Spleen (tissue), 7 donors: ENCODE data around the gene UQCC3.

Experiments
- CTCF ChIP-seq, 11 experiments: fragments of 200-600 bp in 7 of 11; fragments of 450-650 bp in 4 of 11; sonication (generic) in 4 of 11; IDR thresholded peaks in 8 of 11; conservative IDR thresholded peaks in 3 of 11; 1 replicate in 7 of 11; 2 replicates in 4 of 11; pipeline versions ENCODE4 v1.4.0 to v1.8.0; 2016 to 2021; ENCODE audit warnings: antibody characterized with exemption in 11 of 11, inconsistent platforms in 4 of 11, mild to moderate bottlenecking in 1 of 11
- POLR2A ChIP-seq, 3 donors: fragments of 450-650 bp; IDR thresholded peaks; one replicate each; pipeline ENCODE4 v1.5.1; 2017; ENCODE audit warnings: antibody characterized with exemption in 3 of 3, mild to moderate bottlenecking in 1 of 3
- POLR2AphosphoS5 ChIP-seq, 3 donors: sonication (generic); formaldehyde crosslinking; IDR thresholded peaks; one replicate each; pipeline ENCODE4 v1.5.1; 2017; ENCODE audit warnings: antibody characterized with exemption in 3 of 3
- donor health status: DM: no; HTN: no; CAD: no; lungs with moderate emphysema.
- donor health status: DM: no; HTN: no; CAD: no.
- donor health status: DM: no; HTN: no; CAD: no.

- TF ChIP-seq CTCF (IDR thresholded peaks at IDR 0.05 in 8 of 11, conservative IDR thresholded peaks at IDR 0.05 in 3 of 11) = no peak
- no peak for TF ChIP-seq POLR2AphosphoS5 (IDR thresholded peaks at IDR 0.05)
- no peak for TF ChIP-seq POLR2A (IDR thresholded peaks at IDR 0.05)
These were observed 1.7 kb downstream of the UQCC3 start for GRCh38 chr11:62673196-62673525.
